B cell (primary cell): ENCODE data around the gene TMEM168. TPM values are rescaled to one million over a fixed set of nuclear protein-coding genes. Genes with fewer than 3 reads are reported as not detected.

Experiments used
- ATAC-seq: fragments of 200-7000 bp; cut with Tn5 transposase; one replicate; pipeline ENCODE4 v1.10.0; 2021; ENCODE audit warnings: low read depth, mild to moderate bottlenecking, moderate number of reproducible peaks, moderate library complexity
- CTCF ChIA-PET: fragments of 350-600 bp; sonication (Branson Sonifier 250); formaldehyde crosslinking; loops from one replicate; lab custom pipeline; 2021; ENCODE audit warnings: antibody characterized with exemption, inconsistent platforms; lab: Charles Lee
- POLR2A ChIA-PET: fragments of 350-600 bp; sonication (Branson Sonifier 250); formaldehyde crosslinking; loops from one replicate; lab custom pipeline; 2021; ENCODE audit warnings: antibody characterized with exemption; lab: Charles Lee
- DNase-seq: peaks from one replicate; pipeline ENCODE4 v3.0.0; 2013
- H2AFZ ChIP-seq: 2 replicates; pipeline ENCODE4 v1.6.1; 2012; ENCODE audit warnings: mild to moderate bottlenecking, low read depth, low read length; ENCODE audit not compliant: insufficient read depth, poor library complexity, severe bottlenecking
- H3K27ac ChIP-seq, 2 donors: 1 replicate in 1 of 2; 2 replicates in 1 of 2; pipeline ENCODE4 v1.5.1; 2012 to 2013; ENCODE audit warnings: low read length in 2 of 2, mild to moderate bottlenecking in 2 of 2, moderate library complexity in 1 of 2
- H3K27me3 ChIP-seq, 4 experiments: fragments of 200-600 bp in 1 of 4; sonication (generic) in 1 of 4; replicated peaks in 1 of 4; 1 replicate in 2 of 4; 2 replicates in 2 of 4; pipeline versions ENCODE4 v1.6.1 to v1.7.0; 2013 to 2016; ENCODE audit warnings: low read length in 3 of 4, mild to moderate bottlenecking in 2 of 4, mixed read lengths in 1 of 4, moderate library complexity in 1 of 4; ENCODE audit not compliant: insufficient read depth in 4 of 4, control insufficient read depth in 3 of 4; ENCODE audit errors: control extremely low read depth in 1 of 4
- H3K36me3 ChIP-seq, 2 experiments: replicated peaks in 1 of 2; 1 replicate in 1 of 2; 2 replicates in 1 of 2; pipeline versions ENCODE4 v1.6.1 to v1.7.1; 2013; ENCODE audit warnings: low read length in 1 of 2; ENCODE audit not compliant: insufficient read depth in 2 of 2, control insufficient read depth in 1 of 2; ENCODE audit errors: control extremely low read depth in 1 of 2, extremely low read depth in 1 of 2
- H3K4me1 ChIP-seq, 2 donors: fragments of 200-600 bp in 1 of 2; sonication (generic) in 1 of 2; 1 replicate in 1 of 2; 2 replicates in 1 of 2; pipeline versions ENCODE4 v1.5.1 to v1.6.1; 2013 to 2017; ENCODE audit warnings: low read length in 2 of 2; ENCODE audit not compliant: control insufficient read depth in 2 of 2, insufficient read depth in 2 of 2
- H3K4me2 ChIP-seq: replicated peaks from 2 replicates; pipeline ENCODE3; 2012; ENCODE audit warnings: mild to moderate bottlenecking, low read depth, low read length; ENCODE audit not compliant: poor library complexity, severe bottlenecking
- H3K4me3 ChIP-seq, 5 experiments: fragments of 200-600 bp in 1 of 5; sonication (generic) in 1 of 5; 1 replicate in 3 of 5; 2 replicates in 2 of 5; pipeline versions ENCODE4 v1.5.1 to v1.7.0; 2011 to 2016; ENCODE audit warnings: low read length in 4 of 5, mild to moderate bottlenecking in 4 of 5, low read depth in 2 of 5, control low read depth in 1 of 5, moderate library complexity in 1 of 5; ENCODE audit not compliant: insufficient read depth in 1 of 5; ENCODE audit errors: control extremely low read depth in 1 of 5, extremely low read depth in 1 of 5
- H3K79me2 ChIP-seq: fragments of 200-600 bp; sonication (generic); one replicate; pipeline ENCODE4 v1.6.0; 2016; ENCODE audit warnings: low read length; ENCODE audit not compliant: control insufficient read depth, insufficient read depth
- H3K9ac ChIP-seq: fragments of 200-600 bp; sonication (generic); 2 replicates; pipeline ENCODE4 v1.6.1; 2017; ENCODE audit warnings: mild to moderate bottlenecking, low read length, moderate library complexity
- H3K9me3 ChIP-seq, 3 donors: one replicate each; pipeline versions ENCODE4 v1.6.1 to v1.7.1; 2013; ENCODE audit warnings: low read length in 2 of 3; ENCODE audit not compliant: control insufficient read depth in 2 of 3, insufficient read depth in 1 of 3; ENCODE audit errors: control extremely low read depth in 1 of 3
- H4K20me1 ChIP-seq: 2 replicates; pipeline ENCODE4 v1.6.0; 2012; ENCODE audit warnings: mild to moderate bottlenecking, low read length; ENCODE audit not compliant: insufficient read depth, control insufficient read depth, poor library complexity, severe bottlenecking
- H3K27ac Mint-ChIP-seq: one replicate; pipeline ENCODE4 v1.8.0; 2021; ENCODE audit warnings: mixed read lengths
- H3K27me3 Mint-ChIP-seq: one replicate; pipeline ENCODE4 v1.8.0; 2021; ENCODE audit warnings: mixed read lengths
- H3K4me1 Mint-ChIP-seq: one replicate; pipeline ENCODE4 v1.8.0; 2021; ENCODE audit warnings: mixed read lengths
- H3K4me3 Mint-ChIP-seq: one replicate; pipeline ENCODE4 v1.8.0; 2021; ENCODE audit warnings: mixed read lengths
- H3K9me3 Mint-ChIP-seq: one replicate; pipeline ENCODE4 v1.8.0; 2022; ENCODE audit warnings: mixed read lengths; ENCODE audit not compliant: insufficient read depth
- CTCF ChIP-seq: fragments of 200-600 bp; IDR thresholded peaks from one replicate; pipeline ENCODE4 v1.8.0; 2022; ENCODE audit warnings: antibody characterized with exemption, mild to moderate bottlenecking
- EZH2 ChIP-seq: IDR thresholded peaks from 2 replicates; pipeline ENCODE4 v1.6.1; 2012; ENCODE audit warnings: borderline replicate concordance, low read depth, mild to moderate bottlenecking, moderate library complexity, low read length; ENCODE audit not compliant: insufficient read depth, poor library complexity, severe bottlenecking
- WGBS: methylation state at CpG from one replicate; pipeline ENCODE4 v1.1.5; 2013; ENCODE audit warnings: missing lambda C conversion rate; ENCODE audit not compliant: insufficient coverage; 5-methylcytosine and 5-hydroxymethylcytosine counted together
- intact Hi-C: fragments of 100-400 bp; cut with micrococcal nuclease; formaldehyde crosslinking; loops from one replicate; pipeline ENCODE4 v1.10.0; 2022
- polyA plus RNA-seq: library from polyadenylated mRNA; depleted of rRNA; stranded (reverse); fragments of >200 nt; gene quantifications from 2 replicates; pipeline ENCODE4 v1.2.3, GENCODE V29; 2012
- total RNA-seq, 2 donors: library from RNA; stranded (reverse); fragments of 120-200 nt in 1 of 2; gene quantifications; 1 replicate in 1 of 2; 2 replicates in 1 of 2; pipeline versions ENCODE4 v1.2.3 to v1.2.4, GENCODE V29; 2013 to 2022

Gene TMEM168
- total and polyA plus RNA-seq, 2 donors (not counting 1 experiment from before 2014, with no cell fraction given), result 12.7 to 31.8 TPM

GRCh38 chr7:112726076-112726475 is 64.1 kb downstream of the TMEM168 start:
- no peaks in the 10 kb centered on the region for H3K36me3 ChIP-seq
- WGBS, result 75% methylated on average over 1 of the region's 3 CpGs
- H3K27me3 Mint-ChIP-seq, result peaks cover 6% of the 10 kb centered on the region
- H3K9me3 Mint-ChIP-seq, result peaks cover 13% of the 10 kb centered on the region
- H3K4me3 ChIP-seq, result no peak overlapping the region
- ChIA-PET CTCF (no interaction called here), POLR2A (no interaction called here)
- ATAC-seq (no peak), DNase-seq (no peak)
- no peaks in the 10 kb centered on the region for H3K4me1 Mint-ChIP-seq
- H3K4me1 ChIP-seq, result no peaks in the 10 kb centered on the region
- H3K4me2 ChIP-seq, result no peak overlapping the region
- H3K27me3 ChIP-seq, result no peaks in the 10 kb centered on the region
- H3K4me3 Mint-ChIP-seq, result no peak overlapping the region
- no peak overlapping the region for H3K27ac Mint-ChIP-seq
- H3K79me2 ChIP-seq, result no peaks in the 10 kb centered on the region
- no peak overlapping the region for H3K27ac ChIP-seq
- peaks cover 0 to 11% (median 6%) of the 10 kb centered on the region in 3 donors for H3K9me3 ChIP-seq
- no peak for TF ChIP-seq EZH2
- no peak for TF ChIP-seq CTCF
- H4K20me1 ChIP-seq, result no peaks in the 10 kb centered on the region
- no peak overlapping the region for H2AFZ ChIP-seq
- no peak overlapping the region for H3K9ac ChIP-seq
- intact Hi-C loops, result no loop called here

- ATAC-seq (no peak), DNase-seq (no peak)
- Histone ChIP-seq H4K20me1 (no peaks in the 10 kb centered on the region), H3K9me3 (peaks cover 0 to 8% (median 0%) of the 10 kb centered on the region in 3 donors), H3K79me2 (no peaks in the 10 kb centered on the region), H3K4me1 (no peaks in the 10 kb centered on the region), H3K27me3 (no peaks in the 10 kb centered on the region), H3K4me2 (no peak overlapping the region), H3K27ac (no peak overlapping the region), H3K9ac (no peak overlapping the region), H2AFZ (no peak overlapping the region), H3K36me3 (no peaks in the 10 kb centered on the region), H3K4me3 (no peak overlapping the region)
- TF ChIP-seq EZH2 (no peak), CTCF (no peak)
- Mint-ChIP-seq H3K27me3 (peaks cover 14% of the 10 kb centered on the region), H3K4me3 (no peak overlapping the region), H3K4me1 (no peaks in the 10 kb centered on the region), H3K27ac (no peak overlapping the region), H3K9me3 (peaks cover 4% of the 10 kb centered on the region)
- ChIA-PET POLR2A (no interaction called here), CTCF (no interaction called here)
- intact Hi-C loops, result no loop called here
- 58% methylated on average over 2 of the region's 4 CpGs for WGBS
These were observed 66.8 kb downstream of the TMEM168 start for GRCh38 chr7:112723416-112723815.
